Measurements from ENCODE around the gene GLI3. TPM values are rescaled to one million over a fixed set of nuclear protein-coding genes. Genes with fewer than 3 reads are reported as not detected.

The GLI3 gene
- total and polyA plus RNA-seq, 12 donors = 0.51 to 9.1 (median 5.3) TPM

GRCh38 chr7:42057331-42057730 is 179.7 kb downstream of the GLI3 start:
- 98 to 100% methylated on average over 2 of the region's 2 CpGs for WGBS, 2 donors
- no peak for DNase-seq
- Histone ChIP-seq H3K4me1 (peaks cover 0 to 7% (median 0%) of the 10 kb centered on the region in 9 donors), H3K27ac (no peak overlapping the region), H3K9me3 (no peaks in the 10 kb centered on the region), H3K36me3 (no peaks in the 10 kb centered on the region), H3K27me3 (no peaks in the 10 kb centered on the region), H3K4me3 (no peak overlapping the region)
- no peak for TF ChIP-seq CTCF (IDR thresholded peaks at IDR 0.05)
- intact Hi-C loops (cut with DNase I) = no loop called here
- ATAC-seq = no peak

GRCh38 chr7:42055171-42055570 is 181.8 kb downstream of the GLI3 start:
- Histone ChIP-seq H3K4me3 (no peak overlapping the region), H3K27ac (no peak overlapping the region), H3K27me3 (no peaks in the 10 kb centered on the region), H3K36me3 (no peaks in the 10 kb centered on the region), H3K9me3 (no peaks in the 10 kb centered on the region), H3K4me1 (no peaks in the 10 kb centered on the region)
- 90 to 93% methylated on average over 5 of the region's 5 CpGs for WGBS, 2 donors
- DNase-seq = no peak
- no peak for TF ChIP-seq CTCF (IDR thresholded peaks at IDR 0.05)
- intact Hi-C loops (cut with DNase I) = no loop called here
- ATAC-seq = no peak

GRCh38 chr7:42053834-42054233 is 183.2 kb downstream of the GLI3 start:
- no peak overlapping the region for H3K4me3 ChIP-seq
- no peak for ATAC-seq
- H3K36me3 ChIP-seq = no peaks in the 10 kb centered on the region
- no peak overlapping the region for H3K27ac ChIP-seq
- intact Hi-C loops (cut with DNase I) = no loop called here
- no peaks in the 10 kb centered on the region for H3K9me3 ChIP-seq
- DNase-seq = no peak
- no peaks in the 10 kb centered on the region for H3K27me3 ChIP-seq
- no peak for TF ChIP-seq CTCF (IDR thresholded peaks at IDR 0.05)
- 95 to 97% methylated on average over 2 of the region's 2 CpGs for WGBS, 2 donors
- H3K4me1 ChIP-seq = no peaks in the 10 kb centered on the region

- no peaks in the 10 kb centered on the region for H3K9me3 ChIP-seq
- DNase-seq = no peak
- WGBS, 2 donors = 92 to 95% methylated on average over 5 of the region's 5 CpGs
- peaks cover 0 to 15% (median 0%) of the 10 kb centered on the region in 9 donors for H3K36me3 ChIP-seq
- ATAC-seq = no peak
- no peak overlapping the region for H3K27ac ChIP-seq
- no peaks in the 10 kb centered on the region for H3K4me1 ChIP-seq
- H3K27me3 ChIP-seq = no peaks in the 10 kb centered on the region
- TF ChIP-seq CTCF (IDR thresholded peaks at IDR 0.05) = no peak
- H3K4me3 ChIP-seq = no peak overlapping the region
- intact Hi-C loops (cut with DNase I) = no loop called here
Observed at GRCh38 chr7:42049761-42050160, 187.2 kb downstream of the GLI3 start.
